ENCODE data around the gene FAM184B. TPM values are rescaled to one million over a fixed set of nuclear protein-coding genes. Genes with fewer than 3 reads are reported as not detected.

Gene FAM184B
- total RNA-seq, 1 experiment from 2014 or later, result 0.10 TPM

DNA sequence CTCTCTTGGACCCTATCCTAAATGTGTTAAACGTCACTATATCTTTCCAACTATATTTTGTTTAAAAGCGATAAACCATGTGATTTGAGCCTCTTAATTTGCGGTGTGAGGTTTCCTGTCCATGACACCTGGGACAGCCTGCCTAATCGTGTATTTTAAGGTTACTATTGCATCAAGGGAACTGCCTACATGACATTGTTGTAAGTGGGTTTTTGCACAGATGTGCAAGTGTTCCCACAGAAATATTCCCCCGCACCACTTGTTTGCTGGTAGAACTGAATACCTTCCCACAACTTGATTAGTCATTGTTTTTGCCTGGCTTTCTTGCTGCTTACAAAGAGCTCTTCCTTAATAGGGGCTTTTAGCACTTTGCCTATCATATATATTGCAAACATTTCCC, 5.1 kb upstream of the FAM184B start:
- Histone ChIP-seq H3K36me3 (no peaks in the 10 kb centered on the region), H3K4me3 (no peak overlapping the region), H3K9me3 (no peaks in the 10 kb centered on the region), H3K27me3 (no peaks in the 10 kb centered on the region)
- DNase-seq, result no peak

GRCh38 chr4:17785858-17786257, 4.4 kb upstream of the FAM184B start:
- DNase-seq, result no peak
- Histone ChIP-seq H3K27me3 (no peaks in the 10 kb centered on the region; the same call in 1 of the 2 replicates), H3K9me3 (no peaks in the 10 kb centered on the region), H3K4me3 (no peak overlapping the region), H3K36me3 (no peaks in the 10 kb centered on the region)

- no peaks in the 10 kb centered on the region; the same call in 1 of the 2 replicates for H3K27me3 ChIP-seq
- peak overlapping the region; percentile 37 for H3K4me3 ChIP-seq
- DNase-seq, result no peak
Observed at GRCh38 chr4:17780501-17781299, 721 bp downstream of the FAM184B start.

DNA sequence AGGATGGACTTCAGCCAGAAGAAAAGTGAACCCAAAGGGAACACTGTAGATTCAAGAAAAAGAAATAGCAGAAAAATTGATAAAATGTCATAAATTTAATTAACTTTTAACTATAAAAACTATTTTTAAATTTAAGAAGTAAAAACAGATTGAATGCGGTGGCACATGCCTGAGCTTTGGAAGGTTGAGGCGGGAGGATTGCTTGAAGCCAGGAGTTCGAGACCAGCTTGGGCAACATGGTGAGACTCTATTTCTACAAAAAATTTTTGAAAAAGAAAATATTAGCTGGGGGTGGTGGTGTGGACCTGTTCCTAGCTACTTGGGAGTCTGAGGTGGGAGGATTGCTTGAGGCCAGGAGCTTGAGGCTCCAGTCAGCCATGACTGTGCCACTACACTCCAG, 3.0 kb downstream of the FAM184B start:
- Histone ChIP-seq H3K36me3 (no peaks in the 10 kb centered on the region), H3K27me3 (no peaks in the 10 kb centered on the region; the same call in 1 of the 2 replicates), H3K9me3 (no peaks in the 10 kb centered on the region), H3K4me3 (no peak overlapping the region)
- no peak for DNase-seq

More at GRCh38 chr4:17780501-17781299, 721 bp downstream of the FAM184B start:
- Histone ChIP-seq H3K9me3 (no peaks in the 10 kb centered on the region), H3K36me3 (no peaks in the 10 kb centered on the region)

DNA sequence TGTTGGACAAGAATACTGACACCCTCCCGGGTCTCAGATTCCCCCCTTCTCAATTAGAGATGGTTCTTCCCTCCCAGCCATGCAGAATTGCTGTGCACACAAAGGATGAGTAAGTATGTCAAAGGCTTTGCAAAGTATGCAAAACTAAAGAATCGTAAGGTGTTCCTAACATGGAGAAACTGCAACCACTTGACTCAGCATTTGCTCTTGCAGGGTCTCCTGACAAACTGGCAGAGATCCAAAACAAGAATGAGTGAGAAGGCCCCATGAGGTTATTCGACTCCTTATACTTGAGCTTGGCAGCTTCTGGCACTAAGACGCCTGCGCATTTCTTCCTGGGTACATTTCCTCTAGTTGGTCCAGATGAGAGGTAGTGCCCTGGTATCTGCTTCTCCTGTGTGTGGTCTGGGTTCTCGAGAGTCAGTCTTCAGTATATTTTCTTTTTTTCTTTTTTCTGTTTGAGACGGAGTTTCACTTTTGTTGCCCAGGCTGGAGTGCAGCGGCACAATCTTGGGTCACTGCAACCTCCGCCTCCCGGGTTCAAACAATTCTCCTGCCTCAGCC, 8.2 kb downstream of the FAM184B start:
- no peaks in the 10 kb centered on the region for H3K36me3 ChIP-seq
- no peak for DNase-seq
- no peak overlapping the region for H3K4me3 ChIP-seq
- H3K9me3 ChIP-seq, result no peaks in the 10 kb centered on the region
- no peaks in the 10 kb centered on the region for H3K27me3 ChIP-seq

GRCh38 chr4:17771284-17771908, 10.0 kb downstream of the FAM184B start:
- Histone ChIP-seq H3K4me3 (no peak overlapping the region), H3K36me3 (no peaks in the 10 kb centered on the region), H3K9me3 (no peaks in the 10 kb centered on the region), H3K27me3 (no peaks in the 10 kb centered on the region)
- no peak for DNase-seq

- Histone ChIP-seq H3K27me3 (no peaks in the 10 kb centered on the region), H3K36me3 (no peaks in the 10 kb centered on the region), H3K4me3 (no peak overlapping the region), H3K9me3 (no peaks in the 10 kb centered on the region)
- no peak for DNase-seq
Observed at GRCh38 chr4:17770845-17771244, 10.6 kb downstream of the FAM184B start.

- H3K9me3 ChIP-seq, result no peaks in the 10 kb centered on the region
- no peak overlapping the region for H3K4me3 ChIP-seq
- DNase-seq, result no peak
- no peaks in the 10 kb centered on the region for H3K27me3 ChIP-seq
- H3K36me3 ChIP-seq, result no peaks in the 10 kb centered on the region
Observed at GRCh38 chr4:17769406-17770174, 11.8 kb downstream of the FAM184B start.

DNA sequence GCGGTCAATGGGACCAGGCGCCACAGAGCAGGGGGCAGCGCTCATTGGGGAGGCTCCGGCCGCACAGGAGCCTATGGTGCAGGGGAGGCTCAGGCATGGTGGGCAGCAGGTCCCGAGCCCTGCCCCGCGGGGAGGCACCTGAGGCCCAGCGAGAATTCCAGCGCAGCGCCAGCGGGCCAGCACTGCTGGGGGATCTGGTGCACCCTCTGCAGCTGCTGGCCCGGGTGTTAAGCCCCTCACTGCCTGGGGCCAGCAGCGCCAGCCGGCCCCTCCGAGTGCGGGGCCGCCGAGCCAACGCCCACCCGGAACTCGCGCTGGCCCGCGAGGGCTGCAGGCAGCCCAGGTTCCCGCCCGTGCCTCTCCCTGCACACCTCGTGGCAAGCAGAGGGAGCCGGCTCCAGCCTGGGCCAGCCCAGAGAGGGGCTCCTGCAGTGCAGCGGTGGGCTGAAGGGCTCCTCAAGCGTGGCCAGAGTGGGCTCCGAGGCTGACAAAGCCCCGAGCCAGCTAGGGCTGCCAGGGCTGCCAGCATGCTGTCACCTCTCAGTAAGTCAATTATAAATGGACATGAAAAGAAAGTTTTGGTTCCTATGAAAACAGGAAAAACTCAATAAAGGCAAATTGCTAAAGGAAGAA, 14.5 kb downstream of the FAM184B start:
- H3K4me3 ChIP-seq, result no peak overlapping the region
- H3K27me3 ChIP-seq, result no peaks in the 10 kb centered on the region
- H3K9me3 ChIP-seq, result no peaks in the 10 kb centered on the region
- no peaks in the 10 kb centered on the region for H3K36me3 ChIP-seq
- DNase-seq, result no peak

DNA sequence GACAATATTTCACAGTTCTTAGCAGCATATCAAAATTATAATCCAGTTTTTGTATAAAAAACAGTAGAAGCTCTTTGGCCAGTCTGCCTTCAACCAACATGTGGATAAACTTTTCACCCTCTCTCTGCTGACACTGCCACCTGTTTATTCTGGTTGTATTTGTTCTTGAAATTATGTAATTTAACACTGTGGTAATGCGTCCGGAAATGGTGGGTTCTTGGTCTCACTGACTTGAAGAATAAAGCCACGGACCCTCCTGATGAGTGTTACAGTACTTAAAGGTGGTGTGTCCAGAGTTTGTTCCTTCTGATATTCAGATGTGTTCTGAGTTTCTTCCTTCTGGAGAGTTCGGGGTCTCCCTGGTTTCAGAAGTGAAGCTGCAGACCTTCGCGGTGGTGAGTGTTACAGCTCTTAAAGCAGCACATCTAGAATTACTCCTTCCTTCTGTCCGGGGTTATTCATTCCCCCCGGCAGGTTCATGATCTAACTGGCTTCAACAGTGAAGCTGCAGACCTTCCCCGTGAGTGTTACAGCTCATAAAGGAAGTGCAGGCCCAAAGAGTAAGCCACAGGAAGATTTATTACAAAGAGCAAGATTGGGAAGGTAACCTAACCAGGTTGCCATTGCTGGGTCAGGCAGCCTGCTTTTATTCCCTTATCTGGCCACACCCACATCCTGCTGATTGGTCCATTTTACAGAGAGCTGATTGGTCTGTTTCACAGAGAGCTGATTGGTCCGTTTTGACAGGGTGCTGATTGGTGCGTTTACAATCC, 15.7 kb downstream of the FAM184B start:
- H3K27me3 ChIP-seq, result no peaks in the 10 kb centered on the region
- no peaks in the 10 kb centered on the region for H3K9me3 ChIP-seq
- no peaks in the 10 kb centered on the region for H3K36me3 ChIP-seq
- no peak for DNase-seq
- H3K4me3 ChIP-seq, result no peak overlapping the region

GRCh38 chr4:17763931-17764330, 17.5 kb downstream of the FAM184B start:
- H3K9me3 ChIP-seq, result no peaks in the 10 kb centered on the region
- H3K27me3 ChIP-seq, result no peaks in the 10 kb centered on the region
- H3K36me3 ChIP-seq, result no peaks in the 10 kb centered on the region
- DNase-seq, result no peak
- no peak overlapping the region for H3K4me3 ChIP-seq

GRCh38 chr4:17763416-17763815, 18.0 kb downstream of the FAM184B start:
- no peak overlapping the region for H3K4me3 ChIP-seq

DNA sequence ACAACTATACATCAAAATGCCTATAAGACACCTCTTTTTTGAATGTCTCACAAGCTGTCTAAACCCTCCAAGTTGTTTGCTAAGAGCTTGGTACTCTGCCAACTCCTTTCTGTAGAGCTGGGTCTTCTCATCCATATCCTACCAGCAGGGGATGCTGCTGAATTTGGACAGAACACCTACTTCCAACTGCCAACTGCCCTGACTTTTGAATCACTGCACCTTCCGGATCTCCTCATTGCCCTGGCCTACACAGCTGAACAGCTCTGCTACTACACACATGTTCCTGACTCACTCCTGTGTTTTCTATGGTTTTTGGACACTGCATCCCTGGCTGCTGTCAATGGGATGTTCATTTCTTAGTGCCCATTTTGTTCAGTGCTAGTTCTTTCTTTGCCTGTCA, 18.7 kb downstream of the FAM184B start:
- Histone ChIP-seq H3K36me3 (no peaks in the 10 kb centered on the region), H3K9me3 (no peaks in the 10 kb centered on the region), H3K4me3 (no peak overlapping the region), H3K27me3 (no peaks in the 10 kb centered on the region)
- DNase-seq, result no peak

More at GRCh38 chr4:17763416-17763815, 18.0 kb downstream of the FAM184B start:
- Histone ChIP-seq H3K27me3 (no peaks in the 10 kb centered on the region), H3K9me3 (no peaks in the 10 kb centered on the region), H3K36me3 (no peaks in the 10 kb centered on the region)
- no peak for DNase-seq

DNA sequence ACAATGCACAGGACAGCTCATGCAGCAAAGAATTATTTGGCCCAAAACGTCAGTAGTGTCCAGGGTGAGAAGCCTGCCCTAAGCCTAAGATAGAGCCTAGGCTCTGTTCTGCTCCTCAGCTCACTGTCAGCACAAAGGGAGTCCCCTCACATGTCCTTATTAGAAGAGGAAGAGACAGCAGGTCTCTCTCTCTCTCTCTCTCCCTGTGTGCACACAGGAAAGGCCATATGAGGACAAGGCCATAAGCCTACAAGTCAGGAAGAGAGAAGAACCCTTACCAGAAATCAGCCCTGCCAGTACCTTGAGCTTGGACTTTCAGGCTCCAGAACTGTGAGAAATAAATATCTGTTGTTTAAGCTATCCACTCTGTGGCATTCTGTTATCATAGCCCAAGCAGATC, 20.4 kb downstream of the FAM184B start:
- H3K36me3 ChIP-seq, result no peaks in the 10 kb centered on the region
- DNase-seq, result no peak
- no peaks in the 10 kb centered on the region for H3K27me3 ChIP-seq
- H3K9me3 ChIP-seq, result no peaks in the 10 kb centered on the region
- no peak overlapping the region for H3K4me3 ChIP-seq

GRCh38 chr4:17760626-17761025, 20.8 kb downstream of the FAM184B start:
- DNase-seq, result no peak
- Histone ChIP-seq H3K9me3 (no peaks in the 10 kb centered on the region), H3K4me3 (no peak overlapping the region), H3K36me3 (no peaks in the 10 kb centered on the region), H3K27me3 (no peaks in the 10 kb centered on the region)

DNA sequence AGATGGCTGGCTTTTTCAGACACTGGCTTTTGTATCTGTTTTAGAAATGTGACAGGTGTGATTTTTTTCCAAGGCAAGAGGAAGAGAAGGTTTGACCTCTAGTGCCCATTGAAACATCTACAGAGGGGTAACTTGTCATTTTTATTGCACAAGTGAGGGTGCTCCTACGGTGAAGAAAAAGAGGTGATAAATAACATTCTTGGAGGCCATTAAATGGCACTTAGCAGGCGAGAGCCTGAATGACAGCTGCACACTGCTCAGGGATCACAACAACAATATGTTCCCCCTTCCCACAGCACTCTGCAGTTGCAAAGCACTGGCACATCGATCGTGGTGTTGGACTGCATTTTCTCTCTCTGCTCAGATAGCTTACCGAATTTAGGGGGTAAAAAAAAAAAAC, 22.9 kb downstream of the FAM184B start:
- H3K9me3 ChIP-seq, result no peaks in the 10 kb centered on the region

More for the DNA sequence above, 22.9 kb downstream of the FAM184B start:
- H3K36me3 ChIP-seq, result no peaks in the 10 kb centered on the region
- H3K27me3 ChIP-seq, result no peaks in the 10 kb centered on the region
- no peak overlapping the region for H3K4me3 ChIP-seq
- DNase-seq, result no peak
